ENCODE results near the gene LIMA1. TPM values are rescaled to one million over a fixed set of nuclear protein-coding genes. Genes with fewer than 3 reads are reported as not detected.

The LIMA1 gene
- total RNA-seq, 4 donors from 2014 or later, result 151 to 259 (median 243) TPM

DNA sequence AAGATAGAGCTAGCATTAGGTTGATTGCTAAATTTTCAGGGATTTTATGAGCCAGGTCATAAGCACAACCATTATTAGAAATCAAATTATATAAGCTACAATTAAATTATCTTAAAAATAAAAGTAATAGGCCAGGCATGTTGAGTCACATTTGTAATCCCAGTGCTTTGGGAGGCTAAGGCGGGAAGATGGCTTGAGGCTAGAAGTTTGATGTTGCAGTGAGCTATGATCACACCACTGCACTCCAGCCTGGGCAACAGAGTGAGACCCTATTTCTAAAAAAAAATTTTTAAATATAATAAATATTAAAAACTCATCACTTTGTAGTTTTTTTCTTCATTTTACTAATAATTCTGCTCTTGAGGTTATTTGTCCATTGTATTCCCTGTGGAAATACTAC is 1.9 kb upstream of the LIMA1 start:
- intact Hi-C loops (cut with DNase I; ENCODE audit: low total_unique reads), result no loop called here
- TF ChIP-seq, protein P1, sequence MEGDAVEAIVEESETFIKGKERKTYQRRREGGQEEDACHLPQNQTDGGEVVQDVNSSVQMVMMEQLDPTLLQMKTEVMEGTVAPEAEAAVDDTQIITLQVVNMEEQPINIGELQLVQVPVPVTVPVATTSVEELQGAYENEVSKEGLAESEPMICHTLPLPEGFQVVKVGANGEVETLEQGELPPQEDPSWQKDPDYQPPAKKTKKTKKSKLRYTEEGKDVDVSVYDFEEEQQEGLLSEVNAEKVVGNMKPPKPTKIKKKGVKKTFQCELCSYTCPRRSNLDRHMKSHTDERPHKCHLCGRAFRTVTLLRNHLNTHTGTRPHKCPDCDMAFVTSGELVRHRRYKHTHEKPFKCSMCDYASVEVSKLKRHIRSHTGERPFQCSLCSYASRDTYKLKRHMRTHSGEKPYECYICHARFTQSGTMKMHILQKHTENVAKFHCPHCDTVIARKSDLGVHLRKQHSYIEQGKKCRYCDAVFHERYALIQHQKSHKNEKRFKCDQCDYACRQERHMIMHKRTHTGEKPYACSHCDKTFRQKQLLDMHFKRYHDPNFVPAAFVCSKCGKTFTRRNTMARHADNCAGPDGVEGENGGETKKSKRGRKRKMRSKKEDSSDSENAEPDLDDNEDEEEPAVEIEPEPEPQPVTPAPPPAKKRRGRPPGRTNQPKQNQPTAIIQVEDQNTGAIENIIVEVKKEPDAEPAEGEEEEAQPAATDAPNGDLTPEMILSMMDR (IDR thresholded peaks at IDR 0.05), result no peak
- TF ChIP-seq POLR2AphosphoS5 (IDR thresholded peaks at IDR 0.05) (no peak), POLR2A (IDR thresholded peaks at IDR 0.05) (no peak), EP300 (IDR thresholded peaks at IDR 0.05; ENCODE audit: low read depth) (no peak)
- no peak for DNase-seq
- H3K4me3 ChIP-seq, result no peak overlapping the region
- no peak overlapping the region for H3K27ac ChIP-seq
- no peaks in the 10 kb centered on the region for H3K9me3 ChIP-seq
- H3K36me3 ChIP-seq, result no peaks in the 10 kb centered on the region
- in situ Hi-C loops (cut with MboI; ENCODE audit: low pct_ligation_motif_present in 1 of 4, low pct_unique_long_range_greater_than_20kb in 1 of 4, low sequenced_read_pairs in 3 of 4), result no loop called here
- peaks cover 3 to 39% (median 20%) of the 10 kb centered on the region in 4 donors for H3K4me1 ChIP-seq
- H3K27me3 ChIP-seq, result no peaks in the 10 kb centered on the region
- 92 to 100% methylated on average over 1 of the region's 1 CpG for WGBS, 2 donors (ENCODE audit: low coverage in 1 of 2)

DNA sequence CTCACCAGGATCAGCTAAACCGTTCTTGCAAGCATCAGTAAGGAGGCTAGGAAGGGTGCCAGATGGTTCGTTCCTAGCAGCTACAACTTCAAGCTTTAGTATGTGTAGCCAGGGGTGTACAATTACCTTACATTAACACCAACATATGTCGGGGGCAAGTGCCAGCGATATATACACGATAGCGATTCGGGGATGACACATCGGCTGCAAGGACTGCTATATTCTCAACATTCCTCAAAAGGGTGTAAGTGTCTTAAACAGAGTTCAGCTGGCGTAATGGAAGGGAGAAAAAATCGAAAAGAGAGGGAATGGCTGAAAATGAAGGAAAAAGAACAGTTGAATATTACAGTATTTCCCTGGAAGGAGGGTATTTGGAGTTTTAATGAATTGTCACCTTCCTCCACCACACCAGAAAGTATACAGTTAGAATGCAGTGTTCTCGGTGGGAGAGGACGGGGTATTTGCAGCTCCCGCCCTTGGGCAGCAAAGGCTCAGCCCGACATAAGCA is 545 bp downstream of the LIMA1 start:
- DNase-seq, result peak; percentile 17
- no peaks in the 10 kb centered on the region for H3K9me3 ChIP-seq
- intact Hi-C loops (cut with DNase I; ENCODE audit: low total_unique reads) (no loop called here), in situ Hi-C loops (cut with MboI; ENCODE audit: low pct_ligation_motif_present in 1 of 4, low pct_unique_long_range_greater_than_20kb in 1 of 4, low sequenced_read_pairs in 3 of 4) (no loop called here)
- WGBS, 2 donors (ENCODE audit: low coverage in 1 of 2), result 1 to 11% methylated on average over 10 to 14 of the region's 14 CpGs
- TF ChIP-seq POLR2AphosphoS5 (IDR thresholded peaks at IDR 0.05), result no peak
- TF ChIP-seq, protein P1 (IDR thresholded peaks at IDR 0.05), result no peak
- TF ChIP-seq POLR2A (IDR thresholded peaks at IDR 0.05), result no peak
- TF ChIP-seq EP300 (IDR thresholded peaks at IDR 0.05; ENCODE audit: low read depth), result no peak
- H3K4me3 ChIP-seq, result peak overlapping the region; percentile 50 to 78 (median 62)
- H3K4me1 ChIP-seq, result peaks cover 3 to 59% (median 23%) of the 10 kb centered on the region in 4 donors
- no peaks in the 10 kb centered on the region for H3K27me3 ChIP-seq
- no peaks in the 10 kb centered on the region for H3K36me3 ChIP-seq
- peak overlapping the region; percentile 81 to 89 (median 87) for H3K27ac ChIP-seq

DNA sequence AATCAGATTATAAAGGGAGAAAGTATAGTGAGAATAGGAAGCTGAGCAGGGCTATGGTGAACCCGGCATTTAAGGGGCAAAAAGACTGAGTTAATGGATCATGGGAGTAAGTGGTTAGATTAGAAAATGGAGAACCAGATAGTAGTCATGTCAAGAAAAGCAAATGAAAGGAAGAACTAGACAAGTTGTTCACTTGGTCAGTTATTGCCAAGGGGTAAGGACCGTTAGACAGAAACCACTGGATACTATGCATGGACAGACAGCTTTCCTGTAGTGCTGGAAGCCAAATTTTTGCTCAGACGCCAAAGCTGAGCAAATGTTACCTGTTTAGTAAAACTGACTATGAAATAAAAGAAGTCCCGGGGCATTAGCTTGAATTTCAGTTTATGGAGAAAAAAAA is 3.8 kb downstream of the LIMA1 start:
- Histone ChIP-seq H3K9me3 (no peaks in the 10 kb centered on the region), H3K4me1 (peaks cover 3 to 75% (median 39%) of the 10 kb centered on the region in 4 donors), H3K27me3 (no peaks in the 10 kb centered on the region), H3K36me3 (no peaks in the 10 kb centered on the region), H3K4me3 (no peak overlapping the region), H3K27ac (no peak overlapping the region)
- intact Hi-C loops (cut with DNase I; ENCODE audit: low total_unique reads) (no loop called here), in situ Hi-C loops (cut with MboI; ENCODE audit: low pct_ligation_motif_present in 1 of 4, low pct_unique_long_range_greater_than_20kb in 1 of 4, low sequenced_read_pairs in 3 of 4) (no loop called here)
- TF ChIP-seq POLR2A (IDR thresholded peaks at IDR 0.05) (no peak), POLR2AphosphoS5 (IDR thresholded peaks at IDR 0.05) (no peak), EP300 (IDR thresholded peaks at IDR 0.05; ENCODE audit: low read depth) (no peak)
- TF ChIP-seq, protein P1 (IDR thresholded peaks at IDR 0.05), result no peak
- no peak for DNase-seq
- WGBS, 2 donors (ENCODE audit: low coverage in 1 of 2), result 79 to 88% methylated on average over 4 of the region's 4 CpGs

DNA sequence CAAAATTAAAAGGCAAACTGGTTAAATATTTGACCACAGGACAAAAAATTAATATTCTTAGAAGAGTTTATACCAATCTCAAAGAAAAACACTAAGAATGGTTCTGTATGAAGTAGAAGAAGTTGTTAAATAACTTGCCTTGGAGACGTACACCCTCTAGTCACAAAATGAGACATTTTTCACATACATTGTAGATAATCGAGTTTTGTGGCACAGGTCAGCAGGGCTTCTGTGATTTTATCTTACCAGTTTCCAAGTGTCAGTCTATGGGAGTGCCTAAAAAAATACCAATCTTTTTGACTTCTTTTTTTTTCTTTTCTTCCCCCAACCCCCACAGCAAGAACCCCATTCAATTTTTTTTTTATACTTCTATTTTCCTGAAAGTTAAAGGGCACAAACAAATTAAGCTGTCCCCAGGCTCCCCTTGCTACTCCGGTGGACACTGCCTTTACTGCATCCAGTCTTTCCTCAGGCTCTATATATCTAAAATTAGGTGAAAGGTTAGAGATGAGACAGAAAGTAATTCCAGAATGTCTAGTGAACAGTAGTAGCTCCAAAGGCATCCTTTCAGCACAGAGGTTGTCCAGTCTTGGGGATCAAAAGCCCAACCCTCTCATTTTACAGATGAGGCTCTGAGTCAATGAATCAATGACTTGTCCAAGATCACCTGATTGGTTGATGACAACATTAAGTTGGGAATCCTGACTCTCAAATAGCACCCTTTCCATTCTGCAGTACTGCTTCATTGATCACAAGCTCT is 6.2 kb downstream of the LIMA1 start:
- Histone ChIP-seq H3K27ac (peak overlapping the region; percentile 81 to 86 (median 84)), H3K4me1 (peaks cover 0 to 80% (median 40%) of the 10 kb centered on the region in 4 donors), H3K27me3 (no peaks in the 10 kb centered on the region), H3K9me3 (no peaks in the 10 kb centered on the region), H3K36me3 (no peaks in the 10 kb centered on the region), H3K4me3 (no peak overlapping the region)
- DNase-seq, result no peak
- TF ChIP-seq POLR2A (IDR thresholded peaks at IDR 0.05) (no peak), POLR2AphosphoS5 (IDR thresholded peaks at IDR 0.05) (no peak)
- TF ChIP-seq, protein P1 (IDR thresholded peaks at IDR 0.05), result peak in 2 of 5 experiments; percentile 12 to 31
- intact Hi-C loops (cut with DNase I; ENCODE audit: low total_unique reads), result no loop called here
- in situ Hi-C loops (cut with MboI; ENCODE audit: low pct_ligation_motif_present in 1 of 4, low pct_unique_long_range_greater_than_20kb in 1 of 4, low sequenced_read_pairs in 3 of 4), result no loop called here
- WGBS, 2 donors (ENCODE audit: low coverage in 1 of 2), result 54 to 70% methylated on average over 2 to 3 of the region's 3 CpGs

Data from transverse colon (tissue), 4 donors.